ENCODE measurements around the gene RHBDD2.
"Not testable (repeated sequence)": the region's sequence is repeated elsewhere in the genome, so short reads cannot be mapped to it uniquely, and the experiment has no call there.

The RHBDD2 gene

GRCh38 chr7:75888464-75889222 is 9.8 kb downstream of the RHBDD2 start:
- CTCF ChIA-PET = no interaction called here
- DNase-seq = no peak
- no peaks in the 10 kb centered on the region for H3K27me3 ChIP-seq (replicated peaks in 2 of 5; ENCODE audit: control insufficient read depth in 4 of 5, insufficient read depth in 5 of 5, low read length in 4 of 5)
- 81% methylated on average over 20 of the region's 23 CpGs for WGBS (ENCODE audit: insufficient coverage)
- peaks cover 0 to 43% (median 32%) of the 10 kb centered on the region in 4 experiments for H3K36me3 ChIP-seq (ENCODE audit: control insufficient read depth in 4 of 4, insufficient read depth in 4 of 4, low read length in 3 of 4)
- POLR2A ChIA-PET = interaction anchor here (1.0 kb wide), 1 partner anchor 132 kb away, joined by 3 read pairs; no protein-coding TSS in a partner anchor
- peaks cover 0 to 10% (median 7%) of the 10 kb centered on the region in 4 experiments for H3K4me1 ChIP-seq (ENCODE audit: control extremely low read depth in 1 of 4, control insufficient read depth in 4 of 4, insufficient read depth in 4 of 4, low read length in 3 of 4)
- no peak overlapping the region for H3K4me3 ChIP-seq (ENCODE audit: control insufficient read depth in 1 of 7, extremely low read depth in 1 of 7, insufficient read depth in 4 of 7, low read depth in 2 of 7, low read length in 6 of 7)
- H3K27ac ChIP-seq (ENCODE audit: insufficient read depth in 1 of 2, low read depth in 1 of 2, low read length in 2 of 2, poor library complexity in 1 of 2, severe bottlenecking in 2 of 2) = no peak overlapping the region
- no peaks in the 10 kb centered on the region for H3K9me3 ChIP-seq (ENCODE audit: control extremely low read depth in 1 of 5, control insufficient read depth in 4 of 5, insufficient read depth in 2 of 5, low read depth in 1 of 5, low read length in 4 of 5)

- WGBS (ENCODE audit: insufficient coverage) = over 99% methylated on average over 11 of the region's 11 CpGs
- Histone ChIP-seq H3K4me3 (ENCODE audit: control insufficient read depth in 1 of 7, extremely low read depth in 1 of 7, insufficient read depth in 4 of 7, low read depth in 2 of 7, low read length in 6 of 7) (no peak overlapping the region), H3K4me1 (ENCODE audit: control extremely low read depth in 1 of 4, control insufficient read depth in 4 of 4, insufficient read depth in 4 of 4, low read length in 3 of 4) (peaks cover 0 to 10% (median 7%) of the 10 kb centered on the region in 4 experiments), H3K27ac (ENCODE audit: insufficient read depth in 1 of 2, low read depth in 1 of 2, low read length in 2 of 2, poor library complexity in 1 of 2, severe bottlenecking in 2 of 2) (no peak overlapping the region), H3K36me3 (ENCODE audit: control insufficient read depth in 4 of 4, insufficient read depth in 4 of 4, low read length in 3 of 4) (peaks cover 0 to 37% (median 27%) of the 10 kb centered on the region in 4 experiments), H3K9me3 (ENCODE audit: control extremely low read depth in 1 of 5, control insufficient read depth in 4 of 5, insufficient read depth in 2 of 5, low read depth in 1 of 5, low read length in 4 of 5) (no peaks in the 10 kb centered on the region), H3K27me3 (replicated peaks in 2 of 5; ENCODE audit: control insufficient read depth in 4 of 5, insufficient read depth in 5 of 5, low read length in 4 of 5) (no peaks in the 10 kb centered on the region)
- ChIA-PET POLR2A (no interaction called here), CTCF (interaction anchor here (2.1 to 2.8 kb wide), 2 partner anchors 23 to 131 kb away, joined by 5 to 6 read pairs; no protein-coding TSS in a partner anchor)
- no peak for DNase-seq
Measured at GRCh38 chr7:75889223-75889825, 10.5 kb downstream of the RHBDD2 start.

DNA sequence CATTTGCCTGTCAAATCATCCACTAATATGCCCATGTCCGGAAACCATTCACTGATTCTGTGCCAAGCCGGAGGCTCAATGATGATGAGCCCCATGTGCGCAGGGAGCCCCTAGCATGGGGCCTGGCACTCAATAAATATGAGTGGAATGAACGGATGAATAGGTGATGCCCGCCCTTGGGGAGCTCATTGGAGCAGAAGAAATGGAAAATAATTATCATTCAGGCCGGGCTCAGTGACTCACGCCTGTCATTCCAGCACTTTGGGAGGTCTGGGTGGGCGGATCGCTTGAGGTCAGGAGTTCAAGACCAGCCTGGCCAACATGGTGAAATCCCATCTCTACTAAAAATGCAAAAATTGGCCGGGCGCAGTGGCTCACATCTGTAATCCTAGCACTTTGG is 11.0 kb downstream of the RHBDD2 start:
- WGBS (ENCODE audit: insufficient coverage) = 98% methylated on average over 7 of the region's 11 CpGs
- no peaks in the 10 kb centered on the region for H3K9me3 ChIP-seq (ENCODE audit: control extremely low read depth in 1 of 5, control insufficient read depth in 4 of 5, insufficient read depth in 2 of 5, low read depth in 1 of 5, low read length in 4 of 5)
- POLR2A ChIA-PET = no interaction called here
- H3K27me3 ChIP-seq (replicated peaks in 2 of 5; ENCODE audit: control insufficient read depth in 4 of 5, insufficient read depth in 5 of 5, low read length in 4 of 5) = no peaks in the 10 kb centered on the region
- H3K36me3 ChIP-seq (ENCODE audit: control insufficient read depth in 4 of 4, insufficient read depth in 4 of 4, low read length in 3 of 4) = peaks cover 0 to 33% (median 24%) of the 10 kb centered on the region in 4 experiments
- CTCF ChIA-PET = interaction anchor here (2.1 to 2.8 kb wide), 2 partner anchors 24 to 130 kb away, joined by 5 to 6 read pairs; no protein-coding TSS in a partner anchor
- peaks cover 0 to 10% (median 7%) of the 10 kb centered on the region in 4 experiments for H3K4me1 ChIP-seq (ENCODE audit: control extremely low read depth in 1 of 4, control insufficient read depth in 4 of 4, insufficient read depth in 4 of 4, low read length in 3 of 4)
- H3K4me3 ChIP-seq (ENCODE audit: control insufficient read depth in 1 of 7, extremely low read depth in 1 of 7, insufficient read depth in 4 of 7, low read depth in 2 of 7, low read length in 6 of 7) = no peak overlapping the region
- no peak for DNase-seq
- no peak overlapping the region for H3K27ac ChIP-seq (ENCODE audit: insufficient read depth in 1 of 2, low read depth in 1 of 2, low read length in 2 of 2, poor library complexity in 1 of 2, severe bottlenecking in 2 of 2)

GRCh38 chr7:75891237-75891636 is 12.4 kb downstream of the RHBDD2 start:
- POLR2A ChIA-PET; H3K4me3 ChIP-seq (ENCODE audit: control insufficient read depth in 1 of 7, extremely low read depth in 1 of 7, insufficient read depth in 4 of 7, low read depth in 2 of 7, low read length in 6 of 7); DNase-seq; H3K27ac ChIP-seq (ENCODE audit: insufficient read depth in 1 of 2, low read depth in 1 of 2, low read length in 2 of 2, poor library complexity in 1 of 2, severe bottlenecking in 2 of 2); H3K27me3 ChIP-seq (replicated peaks in 2 of 5; ENCODE audit: control insufficient read depth in 4 of 5, insufficient read depth in 5 of 5, low read length in 4 of 5); H3K4me1 ChIP-seq (ENCODE audit: control extremely low read depth in 1 of 4, control insufficient read depth in 4 of 4, insufficient read depth in 4 of 4, low read length in 3 of 4); H3K9me3 ChIP-seq (ENCODE audit: control extremely low read depth in 1 of 5, control insufficient read depth in 4 of 5, insufficient read depth in 2 of 5, low read depth in 1 of 5, low read length in 4 of 5): not testable (repeated sequence)
- CTCF ChIA-PET = interaction anchor here (2.1 to 2.8 kb wide), 2 partner anchors 25 to 129 kb away, joined by 5 to 6 read pairs; no protein-coding TSS in a partner anchor
- H3K36me3 ChIP-seq (ENCODE audit: control insufficient read depth in 4 of 4, insufficient read depth in 4 of 4, low read length in 3 of 4) = peaks cover 0 to 20% (median 11%) of the 10 kb centered on the region in 4 experiments
- 76% methylated on average over 2 of the region's 7 CpGs for WGBS (ENCODE audit: insufficient coverage)

DNA sequence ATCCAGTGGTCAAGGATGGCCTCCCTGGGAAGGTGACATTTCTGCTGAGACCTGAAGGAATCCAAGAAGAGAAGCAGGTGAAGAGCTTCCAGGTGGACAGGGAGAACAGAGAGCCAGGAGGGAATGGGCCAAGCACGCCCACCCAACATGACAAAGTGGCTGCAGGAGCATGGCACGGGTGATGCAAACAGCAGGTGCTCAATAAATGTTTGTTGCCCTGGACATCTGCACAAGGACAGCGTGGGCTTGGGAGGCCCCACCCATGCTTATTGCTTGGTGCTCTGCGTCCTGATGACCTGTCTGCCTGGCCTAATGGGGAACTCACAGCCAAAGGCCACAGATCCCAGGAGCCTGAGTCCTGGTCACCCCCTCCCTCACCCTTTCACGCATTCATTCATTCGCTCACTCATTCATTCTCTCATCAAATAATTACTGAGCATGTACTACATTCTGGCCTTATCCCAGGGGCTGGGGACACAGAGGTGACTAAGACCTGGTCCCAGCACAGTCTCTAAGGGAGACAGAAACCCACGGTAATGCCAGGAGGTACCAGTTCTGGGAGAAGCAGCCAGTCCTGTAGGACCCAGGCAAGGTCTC is 13.1 kb downstream of the RHBDD2 start:
- ChIA-PET POLR2A (interaction anchor here (0.6 to 0.7 kb wide), 2 partner anchors 37 to 75 kb away, joined by 3 to 6 read pairs; no protein-coding TSS in a partner anchor), CTCF (interaction anchor here (2.8 kb wide), 1 partner anchor 26 kb away, joined by 6 read pairs; no protein-coding TSS in a partner anchor)
- DNase-seq = no peak
- H3K4me1 ChIP-seq (ENCODE audit: control extremely low read depth in 1 of 4, control insufficient read depth in 4 of 4, insufficient read depth in 4 of 4, low read length in 3 of 4) = peaks cover 0 to 10% (median 7%) of the 10 kb centered on the region in 4 experiments
- WGBS (ENCODE audit: insufficient coverage) = 96% methylated on average over 7 of the region's 7 CpGs
- no peak overlapping the region for H3K4me3 ChIP-seq (ENCODE audit: control insufficient read depth in 1 of 7, extremely low read depth in 1 of 7, insufficient read depth in 4 of 7, low read depth in 2 of 7, low read length in 6 of 7)
- no peak overlapping the region for H3K27ac ChIP-seq (ENCODE audit: insufficient read depth in 1 of 2, low read depth in 1 of 2, low read length in 2 of 2, poor library complexity in 1 of 2, severe bottlenecking in 2 of 2)
- H3K27me3 ChIP-seq (replicated peaks in 2 of 5; ENCODE audit: control insufficient read depth in 4 of 5, insufficient read depth in 5 of 5, low read length in 4 of 5) = no peaks in the 10 kb centered on the region
- H3K36me3 ChIP-seq (ENCODE audit: control insufficient read depth in 4 of 4, insufficient read depth in 4 of 4, low read length in 3 of 4) = peaks cover 0 to 17% (median 8%) of the 10 kb centered on the region in 4 experiments
- no peaks in the 10 kb centered on the region for H3K9me3 ChIP-seq (ENCODE audit: control extremely low read depth in 1 of 5, control insufficient read depth in 4 of 5, insufficient read depth in 2 of 5, low read depth in 1 of 5, low read length in 4 of 5)

- no peak for DNase-seq
Measured at GRCh38 chr7:75892634-75893272, 13.9 kb downstream of the RHBDD2 start.

More at GRCh38 chr7:75892634-75893272, 13.9 kb downstream of the RHBDD2 start:
- CTCF ChIA-PET = interaction anchor here (1.0 kb wide), 1 partner anchor 14 kb away, joined by 3 read pairs; the partner anchor contains the start of gene RHBDD2
- H3K4me1 ChIP-seq (ENCODE audit: control extremely low read depth in 1 of 4, control insufficient read depth in 4 of 4, insufficient read depth in 4 of 4, low read length in 3 of 4) = peaks cover 0 to 10% (median 7%) of the 10 kb centered on the region in 4 experiments
- H3K27me3 ChIP-seq (replicated peaks in 2 of 5; ENCODE audit: control insufficient read depth in 4 of 5, insufficient read depth in 5 of 5, low read length in 4 of 5) = no peaks in the 10 kb centered on the region
- H3K4me3 ChIP-seq (ENCODE audit: control insufficient read depth in 1 of 7, extremely low read depth in 1 of 7, insufficient read depth in 4 of 7, low read depth in 2 of 7, low read length in 6 of 7) = no peak overlapping the region
- H3K9me3 ChIP-seq (ENCODE audit: control extremely low read depth in 1 of 5, control insufficient read depth in 4 of 5, insufficient read depth in 2 of 5, low read depth in 1 of 5, low read length in 4 of 5) = no peaks in the 10 kb centered on the region
- POLR2A ChIA-PET = interaction anchor here (0.6 kb wide), 1 partner anchor 74 kb away, joined by 3 read pairs; no protein-coding TSS in a partner anchor
- H3K36me3 ChIP-seq (ENCODE audit: control insufficient read depth in 4 of 4, insufficient read depth in 4 of 4, low read length in 3 of 4) = peaks cover 0 to 11% (median 5%) of the 10 kb centered on the region in 4 experiments
- no peak overlapping the region for H3K27ac ChIP-seq (ENCODE audit: insufficient read depth in 1 of 2, low read depth in 1 of 2, low read length in 2 of 2, poor library complexity in 1 of 2, severe bottlenecking in 2 of 2)
- whole genome bisulfite sequencing (ENCODE audit: insufficient coverage) = 93% methylated on average over 15 of the region's 15 CpGs

All from common myeloid progenitor, CD34-positive (primary cell).